A549 (cell line): ENCODE data around the gene UGT1A10. TPM values are rescaled to one million over a fixed set of nuclear protein-coding genes. Genes with fewer than 3 reads are reported as not detected.

Source experiments
- ATAC-seq, 2 experiments: fragments of 200-7000 bp in 1 of 2; fragments of >200 bp in 1 of 2; cut with Nextera tagmentation in 1 of 2; cut with Tn5 transposase in 1 of 2; 3 replicates each; pipeline versions ENCODE4 v1.8.0 to v1.9.1; 2018 to 2020; ENCODE audit warnings: mild to moderate bottlenecking in 1 of 2, moderate library complexity in 1 of 2
- CTCF ChIA-PET: fragments of 300-600 bp; sonication (Branson Sonifier 250); formaldehyde crosslinking; extraction: SDS; loops from one replicate; lab custom pipeline; 2021; ENCODE audit warnings: antibody characterized with exemption, inconsistent platforms; lab: Yijun Ruan, JAX
- POLR2A ChIA-PET: fragments of 350-600 bp; formaldehyde crosslinking; extraction: SDS; loops from one replicate; lab custom pipeline; 2021; ENCODE audit warnings: antibody characterized with exemption, inconsistent platforms; lab: Yijun Ruan, JAX
- DNase-seq, 2 experiments: peaks; one replicate each; pipeline versions ENCODE4 v3.0.0 to v3.0.0-alpha.2; 2011 to 2016; ENCODE audit warnings: low read depth in 1 of 2, low spot score in 1 of 2
- FAIRE-seq: peaks from 2 replicates; lab custom pipeline; 2011; peaks lifted over from hg19 to GRCh38; lab: Jason Lieb, UNC
- H3K27ac ChIP-seq, 2 experiments: fragments of >200 bp; sonication (Bioruptor Twin); formaldehyde crosslinking; 3 replicates each; pipeline ENCODE4 v1.5.1; 2016 to 2017
- H3K4me1 ChIP-seq: fragments of >200 bp; sonication (Bioruptor Twin); formaldehyde crosslinking; 3 replicates; pipeline ENCODE4 v1.6.1; 2016
- H3K4me2 ChIP-seq: fragments of >200 bp; sonication (Bioruptor Twin); formaldehyde crosslinking; 3 replicates; pipeline ENCODE4 v1.6.1; 2016
- H3K4me3 ChIP-seq: fragments of >200 bp; sonication (Bioruptor Twin); formaldehyde crosslinking; 3 replicates; pipeline ENCODE4 v1.5.1; 2016
- H3K9me3 ChIP-seq: fragments of >200 bp; sonication (Bioruptor Twin); formaldehyde crosslinking; 3 replicates; pipeline ENCODE4 v1.6.1; 2016
- CHD2 ChIP-seq: fragments of 150-350 bp; IDR thresholded peaks from 2 replicates; pipeline ENCODE4 v1.6.1; 2014; ENCODE audit warnings: low read length; ENCODE audit not compliant: partially characterized antibody
- EP300 ChIP-seq, 2 experiments: fragments of >200 bp; sonication (Bioruptor Twin); formaldehyde crosslinking; IDR thresholded peaks; 2 replicates in 1 of 2; 3 replicates in 1 of 2; pipeline ENCODE4 v1.6.1; 2016 to 2017
- ESRRA ChIP-seq: fragments of 150-350 bp; IDR thresholded peaks from 2 replicates; pipeline ENCODE4 v1.6.1; 2014; ENCODE audit warnings: mild to moderate bottlenecking, low read length, borderline replicate concordance
- FOSB ChIP-seq: fragments of 250-450 bp; sonication (Bioruptor Pico); IDR thresholded peaks from 2 replicates; pipeline ENCODE4 v1.5.0; 2020; ENCODE audit warnings: mild to moderate bottlenecking, moderate library complexity
- FOSL2 ChIP-seq, 2 experiments: fragments of 450-650 bp in 1 of 2; fragments of >200 bp in 1 of 2; sonication (Bioruptor Twin) in 1 of 2; formaldehyde crosslinking; IDR thresholded peaks; 2 replicates each; pipeline versions ENCODE4 v1.5.0 to v1.6.1; 2016 to 2020; ENCODE audit warnings: mild to moderate bottlenecking in 1 of 2, moderate library complexity in 1 of 2
- HEYL ChIP-seq: fragments of 250-450 bp; sonication (Bioruptor Pico); IDR thresholded peaks from 2 replicates; pipeline ENCODE4 v1.8.0; 2021; ENCODE audit warnings: mild to moderate bottlenecking, moderate library complexity
- HOXA7 ChIP-seq: fragments of 250-450 bp; sonication (Bioruptor Pico); IDR thresholded peaks from 2 replicates; pipeline ENCODE4 v1.5.0; 2020; ENCODE audit warnings: mild to moderate bottlenecking, moderate library complexity
- HOXB13 ChIP-seq: fragments of 250-450 bp; sonication (Bioruptor Pico); IDR thresholded peaks from 2 replicates; pipeline ENCODE4 v1.5.0; 2020; ENCODE audit warnings: low read depth, mild to moderate bottlenecking, moderate library complexity
- MAFK ChIP-seq: fragments of 450-650 bp; IDR thresholded peaks from 2 replicates; pipeline ENCODE4 v1.6.1; 2014; ENCODE audit not compliant: partially characterized antibody
- MYC ChIP-seq: IDR thresholded peaks from 2 replicates; pipeline ENCODE4 v1.6.1; 2012; ENCODE audit warnings: mild to moderate bottlenecking, inconsistent platforms, low read length, improper control_type of control experiment, borderline replicate concordance
- POLR2AphosphoS2 ChIP-seq: conservative IDR thresholded peaks from 2 replicates; pipeline ENCODE4 v1.6.1; 2012; ENCODE audit warnings: low read length, improper control_type of control experiment, inconsistent platforms
- RAD21 ChIP-seq, 2 experiments: fragments of >200 bp in 1 of 2; sonication (Bioruptor Twin) in 1 of 2; formaldehyde crosslinking in 1 of 2; IDR thresholded peaks in 1 of 2; conservative IDR thresholded peaks in 1 of 2; 2 replicates in 1 of 2; 3 replicates in 1 of 2; pipeline ENCODE4 v1.6.1; 2012 to 2018; ENCODE audit warnings: inconsistent platforms in 1 of 2
- RCOR1 ChIP-seq: fragments of 150-350 bp; IDR thresholded peaks from 2 replicates; pipeline ENCODE4 v1.6.1; 2014; ENCODE audit warnings: antibody characterized with exemption, low read length, low read depth
- RNF2 ChIP-seq: fragments of 200-600 bp; sonication (generic); IDR thresholded peaks from 2 replicates; pipeline ENCODE4 v1.6.1; 2016; ENCODE audit warnings: low read depth, mild to moderate bottlenecking, antibody characterized with exemption, moderate library complexity, borderline replicate concordance
- SREBF2 ChIP-seq: fragments of 450-650 bp; IDR thresholded peaks from 2 replicates; pipeline ENCODE4 v1.6.1; 2014; ENCODE audit warnings: mild to moderate bottlenecking, moderate library complexity
- TFCP2L1 ChIP-seq: fragments of 250-450 bp; sonication (Bioruptor Pico); IDR thresholded peaks from 2 replicates; pipeline ENCODE4 v1.5.0; 2021; ENCODE audit warnings: mild to moderate bottlenecking
- ZC3H11A ChIP-seq: fragments of 450-650 bp; IDR thresholded peaks from 2 replicates; pipeline ENCODE4 v1.6.1; 2014; ENCODE audit warnings: antibody characterized with exemption, mild to moderate bottlenecking
- ZNF302 ChIP-seq: fragments of 250-450 bp; sonication (Bioruptor Pico); IDR thresholded peaks from 2 replicates; pipeline ENCODE4 v1.9.0; 2021; ENCODE audit warnings: inconsistent platforms, mild to moderate bottlenecking, moderate library complexity
- WGBS: methylation state at CpG from one replicate; pipeline ENCODE4 v1.1.6; 2017; ENCODE audit errors: missing lambda C conversion rate; 5-methylcytosine and 5-hydroxymethylcytosine counted together
- polyA plus RNA-seq, 4 experiments: library from polyadenylated mRNA; depleted of rRNA in 3 of 4; stranded (reverse); fragments of >200 nt; fragmentation: RNase III in 1 of 4; extraction: RNeasy Plus Mini Kit Qiagen cat#74134 plus additional on column Dnase treatment in 1 of 4; gene quantifications; 2 replicates in 3 of 4; 3 replicates in 1 of 4; pipeline ENCODE4 v1.2.3, GENCODE V29; 2011 to 2017
- TF ChIP-seq, protein P1 (sequence below): fragments of >200 bp; sonication (Bioruptor Twin); formaldehyde crosslinking; IDR thresholded peaks from 3 replicates; pipeline ENCODE4 v1.6.1; 2016
- TF ChIP-seq, protein P2 (sequence below): fragments of 200-600 bp; sonication (generic); IDR thresholded peaks from 2 replicates; pipeline ENCODE4 v1.6.1; 2016; ENCODE audit warnings: antibody characterized with exemption, mild to moderate bottlenecking, moderate library complexity

UGT1A10 gene
- polyA plus RNA-seq, 2 of the 4 experiments (the other 2 are of a cell fraction) = 0.10 TPM; not detected in 1

DNA sequence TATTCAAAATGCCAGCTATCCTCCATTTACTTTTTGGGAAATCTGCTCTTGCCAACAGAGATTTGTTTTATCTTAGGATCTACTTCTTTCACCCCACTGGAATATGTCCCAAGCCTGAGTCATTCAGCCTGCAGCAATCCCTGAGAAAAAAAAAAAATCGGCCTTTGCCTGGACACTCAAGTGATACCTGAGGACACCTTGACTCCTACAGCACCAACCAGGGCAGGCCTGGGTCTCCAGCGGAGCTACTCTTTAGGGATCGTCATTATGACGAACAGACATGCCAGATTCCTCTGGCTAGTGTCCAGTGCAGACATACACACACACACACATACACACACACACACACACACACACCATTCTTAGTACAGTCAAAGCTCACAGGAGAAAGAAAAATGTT is 54.2 kb downstream of the UGT1A10 start (continued):
- TF ChIP-seq EP300 (IDR thresholded peaks at IDR 0.05) (peak; percentile 40 to 41; a peak in 3 of 5 replicates), POLR2AphosphoS2 (no peak), MYC (no peak), RNF2 (no peak), CHD2 (no peak), FOSL2 (IDR thresholded peaks at IDR 0.05) (no peak), FOSL2 (CRISPR knock-in tag; IDR thresholded peaks at IDR 0.05) (peak; percentile 47; the same call in 1 of the 2 replicates), ZC3H11A (no peak), HOXB13 (no peak), ESRRA (no peak), SREBF2 (no peak), ZNF302 (CRISPR knock-in tag) (no peak), RCOR1 (no peak), HOXA7 (CRISPR knock-in tag) (no peak), TFCP2L1 (CRISPR knock-in tag) (no peak), FOSB (CRISPR knock-in tag) (no peak), RAD21 (conservative IDR thresholded peaks at IDR 0.05 in 1 of 2, IDR thresholded peaks at IDR 0.05 in 1 of 2) (no peak; a peak in 1 of 5 replicates), HEYL (CRISPR knock-in tag) (no peak)
- TF ChIP-seq, protein P1, sequence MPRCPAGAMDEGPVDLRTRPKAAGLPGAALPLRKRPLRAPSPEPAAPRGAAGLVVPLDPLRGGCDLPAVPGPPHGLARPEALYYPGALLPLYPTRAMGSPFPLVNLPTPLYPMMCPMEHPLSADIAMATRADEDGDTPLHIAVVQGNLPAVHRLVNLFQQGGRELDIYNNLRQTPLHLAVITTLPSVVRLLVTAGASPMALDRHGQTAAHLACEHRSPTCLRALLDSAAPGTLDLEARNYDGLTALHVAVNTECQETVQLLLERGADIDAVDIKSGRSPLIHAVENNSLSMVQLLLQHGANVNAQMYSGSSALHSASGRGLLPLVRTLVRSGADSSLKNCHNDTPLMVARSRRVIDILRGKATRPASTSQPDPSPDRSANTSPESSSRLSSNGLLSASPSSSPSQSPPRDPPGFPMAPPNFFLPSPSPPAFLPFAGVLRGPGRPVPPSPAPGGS = 0 out of 3 replicates have a peak, but pooled peaks have one; percentile 21
- TF ChIP-seq, protein P2, sequence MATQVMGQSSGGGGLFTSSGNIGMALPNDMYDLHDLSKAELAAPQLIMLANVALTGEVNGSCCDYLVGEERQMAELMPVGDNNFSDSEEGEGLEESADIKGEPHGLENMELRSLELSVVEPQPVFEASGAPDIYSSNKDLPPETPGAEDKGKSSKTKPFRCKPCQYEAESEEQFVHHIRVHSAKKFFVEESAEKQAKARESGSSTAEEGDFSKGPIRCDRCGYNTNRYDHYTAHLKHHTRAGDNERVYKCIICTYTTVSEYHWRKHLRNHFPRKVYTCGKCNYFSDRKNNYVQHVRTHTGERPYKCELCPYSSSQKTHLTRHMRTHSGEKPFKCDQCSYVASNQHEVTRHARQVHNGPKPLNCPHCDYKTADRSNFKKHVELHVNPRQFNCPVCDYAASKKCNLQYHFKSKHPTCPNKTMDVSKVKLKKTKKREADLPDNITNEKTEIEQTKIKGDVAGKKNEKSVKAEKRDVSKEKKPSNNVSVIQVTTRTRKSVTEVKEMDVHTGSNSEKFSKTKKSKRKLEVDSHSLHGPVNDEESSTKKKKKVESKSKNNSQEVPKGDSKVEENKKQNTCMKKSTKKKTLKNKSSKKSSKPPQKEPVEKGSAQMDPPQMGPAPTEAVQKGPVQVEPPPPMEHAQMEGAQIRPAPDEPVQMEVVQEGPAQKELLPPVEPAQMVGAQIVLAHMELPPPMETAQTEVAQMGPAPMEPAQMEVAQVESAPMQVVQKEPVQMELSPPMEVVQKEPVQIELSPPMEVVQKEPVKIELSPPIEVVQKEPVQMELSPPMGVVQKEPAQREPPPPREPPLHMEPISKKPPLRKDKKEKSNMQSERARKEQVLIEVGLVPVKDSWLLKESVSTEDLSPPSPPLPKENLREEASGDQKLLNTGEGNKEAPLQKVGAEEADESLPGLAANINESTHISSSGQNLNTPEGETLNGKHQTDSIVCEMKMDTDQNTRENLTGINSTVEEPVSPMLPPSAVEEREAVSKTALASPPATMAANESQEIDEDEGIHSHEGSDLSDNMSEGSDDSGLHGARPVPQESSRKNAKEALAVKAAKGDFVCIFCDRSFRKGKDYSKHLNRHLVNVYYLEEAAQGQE = no peak

DNA sequence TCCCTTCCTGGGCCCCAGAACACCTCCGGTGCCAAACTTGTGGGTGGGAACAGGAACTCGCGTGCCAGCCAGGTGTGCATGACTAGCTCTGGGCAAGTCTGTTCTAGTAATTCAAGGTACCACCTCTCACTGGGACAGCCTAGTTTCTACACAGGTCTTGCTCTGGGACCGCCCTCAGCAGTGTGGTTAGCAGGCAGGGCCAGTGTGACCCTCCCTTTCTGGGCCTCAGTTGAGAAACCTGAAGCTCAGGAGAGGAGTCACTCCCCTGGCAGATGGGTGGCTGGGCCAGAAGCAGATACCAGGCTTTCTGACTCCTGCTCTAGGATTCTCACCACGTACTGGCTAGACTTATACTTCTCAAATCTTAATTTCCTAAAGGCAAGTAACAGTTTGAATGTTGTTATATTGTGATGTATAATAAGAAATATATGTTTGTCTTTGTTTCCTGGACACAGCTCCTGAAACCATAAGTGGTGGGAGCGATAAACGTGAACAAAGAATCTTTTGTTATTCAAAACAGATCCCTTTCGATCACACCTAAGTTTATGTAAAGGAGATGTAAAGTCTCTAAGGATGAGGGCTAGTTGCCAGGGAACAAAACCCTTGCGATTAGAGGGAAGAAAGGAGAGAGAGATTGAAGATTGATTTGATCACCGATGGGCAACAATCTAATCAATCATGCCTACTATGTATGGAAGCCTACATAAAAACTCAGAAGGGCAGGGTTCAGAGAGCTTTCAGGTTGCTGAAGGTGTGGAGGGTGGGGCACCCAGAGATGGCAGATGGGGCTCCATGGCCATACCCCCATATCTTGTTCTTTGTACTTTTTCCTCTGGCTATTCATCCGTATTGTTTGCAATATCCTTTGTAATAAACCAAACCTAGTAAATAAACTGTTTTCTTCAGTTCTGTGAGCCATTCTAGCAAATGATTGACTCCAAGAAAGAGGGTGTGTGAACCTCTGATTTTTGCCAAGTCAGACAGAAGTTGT is 55.5 kb downstream of the UGT1A10 start:
- no peak overlapping the region for H3K4me3 ChIP-seq
- ChIA-PET CTCF (interaction anchor here (0.7 to 2.0 kb wide), 5 partner anchors 11 to 288 kb away, joined by 3 to 6 read pairs (median 4); no protein-coding TSS in a partner anchor), POLR2A (interaction anchor here (1.0 to 1.4 kb wide), 3 partner anchors 9 to 205 kb away, joined by 3 to 4 read pairs (median 4); partner anchors contain the start of gene USP40)
- ATAC-seq = peak in 1 of 2 experiments; percentile 8; a peak in 1 of 6 replicates
- no peak for FAIRE-seq
- WGBS = 88% methylated on average over 10 of the region's 11 CpGs
- peaks cover 54% of the 10 kb centered on the region for H3K9me3 ChIP-seq
- peak overlapping the region; percentile 85 to 100 for H3K27ac ChIP-seq
- no peak for DNase-seq
- H3K4me1 ChIP-seq = peaks cover 52% of the 10 kb centered on the region
- no peak overlapping the region; the same call in 2 of the 3 replicates for H3K4me2 ChIP-seq
- TF ChIP-seq MAFK (peak; percentile 15), HEYL (CRISPR knock-in tag) (no peak), RNF2 (no peak)
